Measurements from ENCODE around the gene PEX10. TPM values are rescaled to one million over a fixed set of nuclear protein-coding genes. Genes with fewer than 3 reads are reported as not detected.

Gene PEX10
- total RNA-seq, 1 donor from 2014 or later, result 26.0 TPM

DNA sequence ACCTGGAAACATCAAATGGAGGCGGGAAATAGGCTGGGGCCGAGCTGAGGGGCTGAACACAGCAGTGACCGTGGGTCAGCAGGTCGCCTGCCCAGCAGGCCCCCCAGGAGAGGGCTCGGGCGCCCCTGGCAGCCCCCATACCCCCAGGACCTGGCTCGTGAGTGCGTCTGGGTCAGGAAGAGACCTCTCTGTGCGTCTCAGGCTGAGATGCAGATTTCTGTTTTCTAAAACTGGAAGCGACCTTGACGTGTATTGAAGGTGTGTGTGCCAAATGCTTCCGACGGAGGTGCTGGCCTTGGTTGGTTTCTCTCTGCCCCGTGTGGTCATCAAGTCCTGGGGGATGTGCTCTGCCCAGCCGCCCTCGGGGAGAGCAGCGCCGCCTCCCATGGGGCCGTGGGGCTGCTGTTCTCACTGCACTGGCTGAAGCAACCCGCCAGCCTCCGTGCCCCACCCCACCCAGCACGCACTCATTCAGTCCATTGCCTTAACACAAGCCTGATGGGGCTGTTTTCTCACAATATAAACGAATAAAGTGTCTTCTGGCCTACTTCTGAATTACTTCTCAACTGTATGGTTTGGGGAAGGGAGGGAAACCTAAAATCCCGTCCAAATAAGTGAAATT is 7.4 kb downstream of the PEX10 start:
- DNase-seq (ENCODE audit: low read depth in 2 of 2), result no peak

DNA sequence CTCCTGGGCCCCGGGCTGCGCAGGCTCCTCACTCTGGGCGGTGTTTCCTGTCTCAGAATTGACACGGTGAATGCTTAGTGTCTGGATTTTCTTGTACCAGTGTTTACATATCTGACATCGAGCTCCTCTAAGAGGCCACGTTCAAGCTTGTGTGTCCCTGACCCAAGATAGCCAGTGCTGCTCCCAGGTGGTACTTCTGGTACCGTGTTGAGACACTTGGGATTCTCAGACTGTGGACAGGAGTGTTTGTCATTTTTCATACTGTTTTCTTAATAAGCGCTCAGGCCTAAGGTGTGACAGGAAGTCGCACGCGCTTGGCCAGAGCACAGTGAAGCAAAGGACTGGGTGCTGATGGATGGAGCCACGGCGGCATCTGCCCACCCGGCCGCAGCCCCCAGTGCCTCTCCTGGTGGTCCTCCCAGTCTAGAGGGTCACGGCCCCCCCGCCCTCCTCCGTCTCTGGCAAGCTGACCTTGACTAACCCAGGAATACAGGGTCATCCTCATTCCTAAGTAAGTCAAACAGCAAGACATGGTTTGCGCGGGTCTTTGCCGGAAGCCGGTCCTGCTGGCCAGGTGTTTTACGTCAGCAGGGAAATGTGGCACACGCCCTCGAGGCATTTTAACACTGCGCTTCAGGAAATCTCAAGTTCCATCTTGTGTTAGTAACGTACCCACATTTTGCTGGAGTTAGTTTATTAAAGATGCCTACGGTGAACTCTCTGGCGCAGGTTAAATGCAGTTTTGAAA is 8.0 kb downstream of the PEX10 start:
- DNase-seq (ENCODE audit: low read depth in 2 of 2), result no peak

DNA sequence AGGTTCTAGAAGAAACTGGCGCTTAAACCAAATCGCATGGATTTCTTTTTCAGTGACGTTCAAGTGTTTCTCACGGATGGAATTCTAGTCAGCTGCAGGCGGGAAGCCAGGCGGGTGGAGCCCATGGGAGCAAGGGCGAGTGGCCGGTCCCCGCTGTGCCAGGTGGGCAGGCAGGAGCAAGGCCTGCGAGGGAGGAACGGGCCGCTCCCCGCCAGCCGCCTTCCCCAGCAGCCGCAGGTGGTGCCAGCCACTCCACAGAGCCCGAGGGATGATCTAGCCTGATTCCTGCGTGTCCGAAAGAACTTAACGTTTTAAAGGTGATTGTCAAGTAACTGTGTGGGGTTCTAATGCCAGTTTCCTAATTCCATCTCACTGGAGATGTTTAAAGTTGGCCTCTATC is 9.1 kb downstream of the PEX10 start:
- no peak for DNase-seq (ENCODE audit: low read depth in 2 of 2)

DNA sequence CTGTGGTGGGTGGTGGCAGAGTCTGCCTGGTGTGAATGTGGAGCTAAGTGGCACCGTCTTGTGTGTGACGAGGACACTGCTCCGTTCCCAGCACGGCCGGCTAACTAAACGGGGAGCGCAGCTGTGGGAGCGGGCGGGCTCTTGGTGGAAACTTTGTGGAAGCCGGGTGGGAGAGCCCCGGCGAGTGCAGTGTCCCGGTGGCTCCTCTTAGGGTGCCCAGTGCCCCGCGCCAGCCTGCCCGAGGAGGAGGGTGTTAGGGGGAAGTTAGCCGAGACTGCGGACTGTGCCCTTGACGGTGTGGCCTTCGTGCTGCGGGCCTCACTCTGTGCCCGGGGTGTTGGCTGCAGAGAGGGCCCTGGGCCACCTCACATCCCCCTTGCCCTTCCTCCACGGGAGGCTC is 9.9 kb downstream of the PEX10 start:
- DNase-seq (ENCODE audit: low read depth in 2 of 2), result no peak

DNA sequence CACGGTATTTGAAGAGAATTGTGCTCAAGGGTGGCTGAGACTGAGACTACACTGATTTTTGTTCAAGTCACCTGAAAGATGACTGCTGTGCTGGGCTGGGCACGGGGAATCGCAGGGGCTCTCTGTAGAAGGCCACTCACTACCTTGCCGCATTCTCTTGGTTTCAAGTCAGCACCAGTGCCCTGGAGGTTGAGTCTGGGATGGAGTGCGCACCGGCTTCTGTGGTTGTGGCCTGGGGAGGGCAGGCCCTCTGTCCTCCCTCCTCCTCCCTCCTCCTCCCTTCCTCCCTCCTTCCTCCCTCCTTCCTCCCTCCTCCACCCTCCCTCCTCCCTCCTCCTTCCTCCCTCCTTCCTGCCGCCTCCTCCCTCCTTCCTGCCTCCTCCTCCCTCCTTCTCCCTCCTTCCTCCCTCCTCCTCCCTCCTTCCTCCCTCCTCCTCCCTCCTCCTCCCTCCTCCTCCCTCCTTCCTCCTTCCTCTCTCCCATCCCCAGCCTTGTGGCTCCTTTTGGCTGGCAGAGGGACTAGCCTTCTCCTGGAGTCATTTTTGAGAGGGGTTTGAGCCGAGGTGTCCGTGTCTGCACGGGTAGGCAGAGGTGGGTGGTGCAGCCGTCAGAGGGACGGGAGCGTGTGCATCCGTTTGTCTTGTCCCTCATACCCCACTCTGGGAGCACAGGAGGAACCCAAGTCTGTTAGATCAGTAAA is 11.3 kb downstream of the PEX10 start:
- no peak for DNase-seq (ENCODE audit: low read depth in 2 of 2)

DNA sequence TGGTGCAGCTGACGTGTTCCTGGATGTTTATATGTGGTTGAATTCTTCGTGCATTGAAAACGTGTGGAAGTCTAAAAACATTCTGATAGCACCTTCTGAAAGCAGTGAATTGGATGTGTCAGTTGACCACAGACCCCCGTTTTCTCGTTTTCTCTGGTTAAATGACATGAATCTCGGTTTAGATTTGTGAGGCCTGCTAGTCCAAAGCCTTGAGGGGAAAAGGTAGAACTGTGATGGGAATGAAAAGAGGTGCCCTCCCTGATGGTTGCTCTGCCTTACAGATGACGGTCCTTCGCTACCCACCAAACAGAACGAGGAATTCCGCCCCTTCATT is 11.8 kb downstream of the PEX10 start:
- DNase-seq (ENCODE audit: low read depth in 2 of 2), result no peak

DNA sequence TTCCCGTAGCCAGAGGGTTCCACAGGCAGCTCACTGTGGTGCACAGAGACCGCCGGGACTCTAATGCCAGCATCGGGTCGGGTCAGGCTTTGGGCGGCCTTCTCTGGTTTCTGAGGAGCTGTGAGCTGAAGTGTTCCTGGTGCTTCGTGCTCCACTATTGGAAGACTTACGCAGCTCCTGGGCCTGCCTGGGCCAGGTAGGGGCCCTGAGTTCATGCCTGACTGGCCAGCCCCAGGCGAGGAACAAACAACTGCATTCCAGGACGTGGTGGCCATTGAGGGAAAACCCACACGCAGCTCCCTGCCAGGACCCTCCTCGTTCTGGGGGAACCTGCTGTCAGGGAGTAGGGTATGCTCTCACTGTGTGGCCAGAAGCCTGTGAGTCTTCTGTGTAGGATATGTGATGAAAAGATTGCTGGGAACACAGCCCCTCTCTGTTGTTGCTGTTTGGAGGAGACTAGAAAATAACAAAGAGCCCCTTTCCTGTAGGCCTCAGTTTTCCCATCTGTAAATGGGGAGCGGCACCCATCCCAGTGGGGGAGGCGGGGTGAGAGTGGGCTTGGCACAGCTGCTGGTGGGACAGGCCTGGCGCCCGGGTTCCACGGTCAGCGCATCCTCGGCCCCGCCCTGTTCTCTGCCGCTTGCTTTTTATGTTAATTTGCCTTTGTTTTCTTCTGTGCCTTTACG is 12.3 kb downstream of the PEX10 start:
- no peak for DNase-seq (ENCODE audit: low read depth in 2 of 2)

DNA sequence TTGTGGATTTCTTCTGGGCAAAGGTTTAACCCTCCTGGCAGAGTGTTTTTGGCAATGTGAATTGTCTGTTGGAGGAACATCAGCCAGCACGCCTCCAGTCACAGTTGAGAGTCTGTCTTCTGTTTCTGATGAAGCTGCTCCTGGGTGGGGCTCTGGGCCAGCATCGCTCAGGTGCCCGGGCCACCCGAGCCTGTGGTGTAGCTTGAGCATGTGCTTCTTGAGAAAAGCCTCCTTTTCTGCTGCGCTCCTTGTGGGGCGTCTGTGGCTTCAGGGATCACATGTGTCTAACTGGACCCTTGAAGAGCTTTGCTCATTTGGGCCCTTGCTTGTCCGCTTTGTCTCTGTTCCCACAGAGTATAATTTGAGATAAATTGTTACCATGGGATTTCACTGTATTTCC is 13.5 kb downstream of the PEX10 start:
- no peak for DNase-seq (ENCODE audit: low read depth in 2 of 2)

DNA sequence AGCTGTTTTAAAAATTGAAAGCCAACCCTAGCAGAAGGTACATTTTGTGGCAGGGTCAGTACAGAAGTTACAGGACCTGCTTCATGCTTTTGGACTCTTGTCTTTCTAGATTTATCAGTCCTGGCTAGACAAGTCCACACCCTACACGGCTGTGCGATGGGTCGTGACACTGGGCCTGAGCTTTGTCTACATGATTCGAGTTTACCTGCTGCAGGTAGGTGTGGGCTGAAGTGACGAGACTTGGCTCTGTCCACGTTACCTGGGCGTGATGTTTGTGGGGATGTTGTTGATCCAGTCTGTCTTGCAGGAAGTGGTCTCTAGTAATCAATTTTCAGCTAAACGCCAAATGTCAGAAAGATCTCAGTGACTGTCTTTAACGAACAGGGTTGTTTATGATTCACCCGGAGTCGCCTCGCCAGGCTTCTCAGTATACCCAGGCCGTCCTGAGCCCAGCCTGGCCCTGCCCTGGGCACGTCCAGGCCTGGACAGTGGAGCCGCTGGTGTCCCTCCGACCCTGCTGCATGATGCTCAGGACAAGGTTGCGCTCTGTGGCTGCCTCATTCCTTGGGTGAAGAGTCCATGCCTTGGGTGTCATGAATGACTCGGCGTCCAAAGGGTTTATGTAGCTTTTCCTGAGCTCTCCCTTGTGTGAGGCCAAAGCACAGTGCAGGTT is 15.2 kb downstream of the PEX10 start:
- DNase-seq (ENCODE audit: low read depth in 2 of 2), result no peak

DNA sequence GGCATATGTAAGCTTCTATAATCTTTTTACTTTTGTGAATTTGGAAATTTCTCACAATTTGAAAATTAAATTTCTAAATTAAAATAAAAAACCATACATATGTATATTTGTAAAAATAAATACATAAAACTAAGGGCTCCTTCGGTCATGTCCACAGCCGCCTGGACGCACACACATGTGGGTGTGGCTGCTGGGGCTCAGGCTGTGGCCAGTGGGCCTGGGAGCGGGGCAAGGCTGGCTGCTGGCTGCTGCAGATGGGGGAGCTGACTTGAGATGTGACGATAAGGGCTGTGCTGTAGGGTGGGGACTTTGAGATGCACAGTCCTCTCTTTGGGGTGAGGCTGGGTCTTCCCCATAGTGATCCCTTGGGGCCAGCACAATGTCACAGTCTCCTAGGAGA is 15.9 kb downstream of the PEX10 start:
- no peak for DNase-seq (ENCODE audit: low read depth in 2 of 2)

DNA sequence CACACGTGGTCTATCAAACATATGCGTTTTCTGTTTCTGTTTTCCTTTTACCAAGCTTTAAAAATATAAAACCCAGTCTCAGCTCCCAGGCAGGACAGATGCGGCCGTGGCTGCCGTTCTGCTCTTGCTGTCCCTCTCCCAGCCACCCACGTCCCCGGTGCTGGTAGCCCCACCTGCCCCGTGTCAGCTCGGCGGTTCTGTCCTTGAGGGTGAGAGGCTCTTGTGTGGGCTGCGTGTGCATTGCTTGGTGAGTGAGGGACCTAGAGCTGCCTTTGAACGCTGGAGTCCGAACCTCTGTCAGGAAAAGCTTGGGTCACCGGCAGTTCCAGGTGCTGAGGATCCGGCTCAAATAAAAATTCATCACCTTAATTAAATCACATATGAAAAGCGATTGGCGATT is 16.3 kb downstream of the PEX10 start:
- DNase-seq (ENCODE audit: low read depth in 2 of 2), result no peak

DNA sequence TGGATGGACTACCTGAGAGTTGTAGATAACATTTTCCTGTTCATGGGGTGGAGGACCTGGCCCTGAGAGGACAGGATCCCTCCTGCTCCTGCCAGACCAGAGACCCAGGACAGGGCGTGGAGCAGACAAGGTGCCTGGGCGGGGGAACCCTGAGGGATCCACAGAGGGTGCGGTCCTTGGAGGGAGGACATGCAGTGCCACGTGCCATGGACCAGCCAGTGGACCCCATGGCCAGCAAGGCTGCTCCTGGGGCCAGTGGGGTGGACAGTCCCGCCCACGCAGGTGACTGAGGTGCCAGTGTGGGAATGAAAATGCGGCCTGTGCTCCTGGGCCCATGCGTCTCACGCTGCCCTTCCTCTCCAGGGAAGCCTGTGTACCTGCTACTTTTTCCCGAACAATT is 17.1 kb downstream of the PEX10 start:
- no peak for DNase-seq (ENCODE audit: low read depth in 2 of 2)

DNA sequence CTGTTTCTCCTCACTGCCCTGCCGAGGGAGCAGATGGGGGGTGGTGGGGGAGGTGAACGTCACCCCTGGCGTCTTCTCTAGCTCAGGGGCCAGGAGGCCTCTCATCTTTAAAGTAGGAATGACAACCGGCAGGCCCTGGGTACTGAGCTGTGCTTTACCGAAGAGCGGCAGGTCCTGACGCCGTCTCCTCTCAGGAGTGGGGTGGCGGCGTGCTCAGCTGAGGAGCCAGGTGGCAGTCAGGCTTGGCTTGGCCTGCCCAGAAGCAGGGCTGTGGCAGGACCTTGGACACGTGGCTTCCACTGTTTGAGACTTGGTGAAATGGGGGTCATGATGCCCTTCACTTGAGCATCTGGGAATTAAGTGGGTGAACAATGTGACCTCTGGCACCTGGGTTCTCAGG is 17.6 kb downstream of the PEX10 start:
- DNase-seq (ENCODE audit: low read depth in 2 of 2), result no peak

DNA sequence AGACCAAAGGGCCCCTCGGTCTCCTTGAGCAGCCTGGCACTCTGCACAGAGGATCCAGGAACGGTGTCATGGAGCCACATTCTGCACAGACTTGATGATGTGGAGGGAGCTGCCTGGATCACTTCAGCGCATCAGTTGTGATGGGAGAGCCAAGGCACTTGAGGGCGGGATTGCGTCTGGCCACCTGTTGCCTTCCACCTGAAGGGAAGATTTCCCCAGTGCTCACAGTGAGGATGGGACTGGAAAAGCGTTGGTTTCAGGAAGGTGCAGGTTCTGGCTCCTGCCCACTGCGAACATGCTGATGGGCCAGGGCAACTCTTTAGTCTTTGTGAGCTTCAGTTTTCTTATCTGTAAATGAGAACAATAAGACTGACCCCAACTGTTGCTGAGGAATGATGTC is 18.1 kb downstream of the PEX10 start:
- no peak for DNase-seq (ENCODE audit: low read depth in 2 of 2)

DNA sequence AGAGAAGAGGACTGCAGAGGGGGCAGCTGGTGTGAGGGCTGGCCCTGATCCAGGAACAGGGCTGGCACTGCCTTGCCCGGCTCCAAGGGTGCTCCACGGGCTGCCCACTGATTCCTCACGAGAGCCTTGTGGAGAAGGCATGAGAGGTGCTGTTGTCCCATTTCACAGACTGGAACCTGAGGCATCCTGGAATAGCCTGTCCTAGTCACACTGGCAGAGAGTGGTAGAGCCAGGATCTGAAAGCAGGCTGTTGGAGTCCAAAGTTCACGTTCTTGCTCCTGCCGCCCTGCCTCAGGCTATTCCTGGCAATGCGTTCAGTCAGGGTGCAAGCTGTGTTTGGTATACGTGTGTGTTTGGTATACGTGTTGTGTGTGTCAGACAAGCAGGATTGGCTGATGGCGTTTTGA is 18.9 kb downstream of the PEX10 start:
- no peak for DNase-seq (ENCODE audit: low read depth in 2 of 2)

DNA sequence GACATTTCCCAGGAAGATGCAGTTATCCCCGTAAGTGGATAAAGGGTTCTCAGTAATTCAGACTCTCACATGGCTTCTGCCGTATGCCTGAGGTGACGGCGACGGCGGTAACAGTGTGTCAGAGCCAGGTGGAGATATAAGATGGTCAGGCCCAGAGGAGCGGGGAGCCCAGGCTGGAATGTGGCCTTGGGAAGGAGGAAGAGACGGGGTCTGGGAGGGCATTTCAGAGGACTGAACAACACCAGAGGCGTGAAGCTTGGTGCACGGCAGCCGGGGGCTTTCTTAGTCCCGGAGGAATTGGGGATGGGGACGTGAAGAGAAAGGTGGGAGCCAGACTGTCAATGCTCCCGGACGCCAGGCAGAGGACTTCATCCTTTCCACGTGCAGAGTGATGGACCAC is 19.7 kb downstream of the PEX10 start:
- no peak for DNase-seq (ENCODE audit: low read depth in 2 of 2)

DNA sequence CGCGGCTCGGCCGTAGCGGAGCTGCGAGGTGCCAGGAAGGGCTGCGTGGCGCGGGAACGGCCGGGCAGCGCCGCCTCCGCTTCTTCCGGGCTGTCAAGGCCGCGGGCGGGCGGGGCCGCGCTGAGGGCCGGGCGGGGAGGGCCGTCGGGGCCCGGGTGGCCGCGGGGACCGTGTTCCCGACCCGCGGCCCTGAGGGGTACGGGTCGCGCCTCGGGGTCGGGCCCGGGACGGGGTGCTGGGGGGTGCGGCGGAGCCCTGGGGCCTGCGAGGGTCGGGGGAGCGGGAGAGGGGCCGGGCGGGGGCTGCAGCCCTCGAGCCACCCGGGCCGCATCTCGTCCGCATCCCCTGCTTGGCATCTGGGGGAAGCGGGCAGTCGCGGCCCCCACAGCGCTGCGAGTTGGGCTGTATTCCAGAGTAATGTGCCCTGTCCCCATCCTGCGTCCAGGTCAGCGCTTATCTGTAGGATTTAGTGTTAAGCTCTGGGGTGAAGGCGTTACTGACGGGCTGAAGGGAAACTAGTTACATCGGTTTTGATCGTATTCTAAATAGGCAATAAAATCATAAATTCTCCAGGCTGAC is 20.3 kb downstream of the PEX10 start:
- peak; percentile 23 to 34 for DNase-seq (ENCODE audit: low read depth in 2 of 2)

DNA sequence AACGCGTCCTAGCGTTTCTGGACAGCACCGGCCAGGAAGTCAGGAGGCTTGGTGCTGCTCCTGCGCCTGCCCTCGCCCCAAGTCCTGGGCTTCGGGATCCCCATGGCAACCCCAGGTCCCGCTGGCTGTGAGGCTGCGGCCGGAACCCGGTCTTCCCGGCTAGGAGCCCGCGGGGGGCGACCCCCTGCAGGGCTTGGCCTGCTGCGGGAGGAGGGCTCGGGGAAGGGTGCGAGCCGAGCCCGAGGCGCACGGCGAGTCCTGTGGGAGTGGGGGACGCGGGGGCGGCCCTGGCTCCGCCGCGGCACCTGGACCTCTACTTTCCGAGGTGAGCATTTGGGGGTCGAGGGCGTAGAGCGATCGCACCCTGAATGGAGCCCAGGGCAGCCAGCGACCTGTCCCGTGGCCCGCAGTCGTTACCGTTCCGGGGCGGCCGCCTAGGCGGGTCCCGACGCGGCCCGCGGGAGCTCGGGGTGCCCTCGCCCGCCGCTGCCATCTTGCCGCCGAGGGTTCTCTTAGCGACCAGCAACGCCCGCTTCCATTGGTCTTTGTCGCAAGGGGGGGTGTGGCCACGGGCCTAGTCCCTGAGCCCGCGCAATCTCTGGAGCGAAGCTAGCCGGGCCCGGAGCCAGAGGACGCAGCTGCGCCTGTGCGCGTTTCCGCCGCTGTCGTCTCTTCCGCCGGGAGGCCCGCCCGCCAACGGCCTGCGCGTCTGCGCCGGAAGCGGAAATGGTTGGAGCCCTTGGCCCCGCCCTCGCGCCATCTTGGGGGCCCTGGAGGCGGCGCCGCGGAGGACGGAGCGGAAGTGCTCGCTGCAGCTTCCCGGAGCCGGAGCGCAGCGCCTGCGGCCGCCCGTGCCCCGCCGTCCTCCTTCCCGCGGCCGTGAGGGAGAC is 21.1 kb downstream of the PEX10 start, which contains the start of the genes MORN1 and RER1:
Gene MORN1 (minus strand): TSS at position 514 of the 890 bp plus-strand sequence. CDS start 21 bp downstream, at position 493.
Gene RER1 (plus strand): TSS at position 801 of the 890 bp plus-strand sequence. CDS start 3,950 bp downstream, outside the sequence.
- peak; percentile 99 for DNase-seq (ENCODE audit: low read depth in 2 of 2)

DNA sequence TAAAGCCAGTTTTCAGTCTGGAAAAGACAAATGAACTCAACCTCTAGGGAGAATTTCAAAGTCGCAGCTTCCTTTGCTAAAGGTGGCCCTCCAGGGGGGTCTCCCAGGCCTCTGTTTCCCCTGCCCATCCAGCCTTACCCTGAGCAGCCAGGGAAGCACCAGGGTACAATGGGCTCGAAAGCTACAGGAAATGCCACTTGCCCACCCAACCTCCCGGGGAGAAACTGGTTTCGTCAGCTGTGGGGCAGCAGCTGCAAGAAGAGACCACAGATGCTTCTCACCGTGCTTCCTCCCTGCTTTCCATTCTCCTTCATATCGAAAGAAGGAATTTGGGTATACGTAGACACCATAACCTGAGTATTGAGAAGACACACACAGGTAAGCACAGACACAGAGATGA is 22.7 kb downstream of the PEX10 start:
- no peak for DNase-seq (ENCODE audit: low read depth in 2 of 2)

Measured in lung microvascular endothelial cell (primary cell).